CD14-positive monocyte (primary cell): ENCODE results near the gene E2F4. TPM values are rescaled to one million over a fixed set of nuclear protein-coding genes. Genes with fewer than 3 reads are reported as not detected.
A peak's percentile ranks its signal among the peaks of the same experiment; 100 is the strongest.

Experiments
- DNase-seq, 3 donors: peaks; one replicate each; pipeline ENCODE4 v3.0.0-alpha.2; 2011 to 2022
- H2AFZ ChIP-seq: 2 replicates; pipeline ENCODE4 v1.6.0; 2012; ENCODE audit warnings: mild to moderate bottlenecking, low read depth, low read length, inconsistent platforms; ENCODE audit not compliant: insufficient read depth, poor library complexity, severe bottlenecking
- H3K27ac ChIP-seq, 2 donors: 1 replicate in 1 of 2; 2 replicates in 1 of 2; pipeline ENCODE4 v1.5.1; 2012 to 2013; ENCODE audit warnings: low read length in 2 of 2, control low read depth in 1 of 2, inconsistent platforms in 1 of 2, low read depth in 1 of 2, mild to moderate bottlenecking in 1 of 2
- H3K27me3 ChIP-seq, 2 donors: one replicate each; pipeline versions ENCODE4 v1.6.0 to v1.6.1; 2011 to 2013; ENCODE audit warnings: low read length in 2 of 2; ENCODE audit not compliant: control insufficient read depth in 2 of 2, insufficient read depth in 2 of 2
- H3K36me3 ChIP-seq, 2 donors: replicated peaks in 1 of 2; 1 replicate in 1 of 2; 2 replicates in 1 of 2; pipeline versions ENCODE4 v1.5.1 to v1.6.1; 2012 to 2013; ENCODE audit warnings: low read length in 2 of 2, control low read depth in 1 of 2, inconsistent platforms in 1 of 2, mild to moderate bottlenecking in 1 of 2; ENCODE audit not compliant: insufficient read depth in 2 of 2, control insufficient read depth in 1 of 2
- H3K4me1 ChIP-seq, 2 donors: 1 replicate in 1 of 2; 2 replicates in 1 of 2; pipeline versions ENCODE4 v1.5.1 to v1.6.1; 2012 to 2013; ENCODE audit warnings: low read length in 2 of 2, control low read depth in 1 of 2, inconsistent platforms in 1 of 2, mild to moderate bottlenecking in 1 of 2, moderate library complexity in 1 of 2; ENCODE audit not compliant: insufficient read depth in 2 of 2, control insufficient read depth in 1 of 2
- H3K4me2 ChIP-seq: replicated peaks from 2 replicates; pipeline ENCODE3; 2012; ENCODE audit warnings: low read length, moderate library complexity, mild to moderate bottlenecking; ENCODE audit not compliant: poor library complexity, severe bottlenecking; ENCODE audit errors: extremely low read depth
- H3K4me3 ChIP-seq, 3 experiments: fragments of 200-600 bp in 1 of 3; sonication (generic) in 1 of 3; replicated peaks in 1 of 3; 1 replicate in 2 of 3; 2 replicates in 1 of 3; pipeline ENCODE4 v1.5.1; 2011 to 2013; ENCODE audit warnings: low read length in 3 of 3, mild to moderate bottlenecking in 3 of 3, control low read depth in 2 of 3, low read depth in 2 of 3, inconsistent platforms in 1 of 3, moderate library complexity in 1 of 3
- H3K79me2 ChIP-seq: 2 replicates; pipeline ENCODE4 v1.6.0; 2012; ENCODE audit warnings: mild to moderate bottlenecking, control low read depth, inconsistent platforms, low read length, moderate library complexity; ENCODE audit not compliant: insufficient read depth
- H3K9ac ChIP-seq: 2 replicates; pipeline ENCODE4 v1.6.0; 2017; ENCODE audit warnings: low read length, mild to moderate bottlenecking; ENCODE audit not compliant: insufficient read depth, poor library complexity, severe bottlenecking
- H3K9me3 ChIP-seq, 2 donors: replicated peaks in 1 of 2; 1 replicate in 1 of 2; 2 replicates in 1 of 2; pipeline versions ENCODE4 v1.5.1 to v1.6.1; 2012 to 2013; ENCODE audit warnings: low read length in 2 of 2, control low read depth in 1 of 2; ENCODE audit not compliant: control insufficient read depth in 1 of 2, insufficient read depth in 1 of 2
- H4K20me1 ChIP-seq: 2 replicates; pipeline ENCODE4 v1.6.0; 2012; ENCODE audit warnings: mild to moderate bottlenecking, low read length, control low read depth, moderate library complexity; ENCODE audit not compliant: insufficient read depth
- H3K27ac Mint-ChIP-seq, 7 donors: one replicate each; pipeline ENCODE4 v1.8.0; 2020; ENCODE audit warnings: mild to moderate bottlenecking in 7 of 7, mixed read lengths in 7 of 7, moderate library complexity in 6 of 7, inconsistent platforms in 2 of 7
- H3K27me3 Mint-ChIP-seq, 3 donors: one replicate each; pipeline ENCODE4 v1.8.0; 2021 to 2022; ENCODE audit warnings: low read depth in 3 of 3, mild to moderate bottlenecking in 3 of 3, mixed read lengths in 3 of 3, moderate library complexity in 3 of 3, inconsistent platforms in 1 of 3
- H3K36me3 Mint-ChIP-seq, 2 donors: one replicate each; pipeline ENCODE4 v1.8.0; 2020; ENCODE audit warnings: mixed read lengths in 2 of 2, inconsistent platforms in 1 of 2, mild to moderate bottlenecking in 1 of 2
- H3K4me1 Mint-ChIP-seq: one replicate; pipeline ENCODE4 v1.8.0; 2020; ENCODE audit warnings: mild to moderate bottlenecking, mixed read lengths
- H3K4me3 Mint-ChIP-seq, 2 donors: one replicate each; pipeline ENCODE4 v1.8.0; 2020; ENCODE audit warnings: mild to moderate bottlenecking in 2 of 2, mixed read lengths in 2 of 2, moderate library complexity in 1 of 2
- H3K9me3 Mint-ChIP-seq, 7 donors: one replicate each; pipeline ENCODE4 v1.8.0; 2020 to 2022; ENCODE audit warnings: mixed read lengths in 7 of 7, mild to moderate bottlenecking in 6 of 7, moderate library complexity in 6 of 7, inconsistent platforms in 2 of 7
- WGBS: methylation state at CpG from one replicate; pipeline ENCODE4 v1.1.5; 2013; ENCODE audit warnings: missing lambda C conversion rate; ENCODE audit not compliant: insufficient coverage; 5-methylcytosine and 5-hydroxymethylcytosine counted together
- intact Hi-C, 2 donors: fragments of 100-400 bp; cut with micrococcal nuclease; formaldehyde crosslinking; loops; one replicate each; pipeline versions ENCODE4 v1.15.0 to v1.15.1; 2023
- polyA plus RNA-seq, 3 donors: library from polyadenylated mRNA; depleted of rRNA in 1 of 3; unstranded in 2 of 3; stranded (reverse) in 1 of 3; fragments of 300-500 nt in 2 of 3; fragments of >200 nt in 1 of 3; fragmentation: Illumina TruSeq in 2 of 3; gene quantifications; 1 replicate in 2 of 3; 2 replicates in 1 of 3; pipeline ENCODE4 v1.2.3, GENCODE V29; 2012 to 2021
- TF ChIP-seq, protein P1 (sequence below): fragments of 200-600 bp; IDR thresholded peaks from one replicate; pipeline ENCODE4 v1.8.0; 2022; ENCODE audit warnings: antibody characterized with exemption, mild to moderate bottlenecking

The E2F4 gene
- polyA plus RNA-seq, 3 donors = 53.1 to 191 (median 61.5) TPM

DNA sequence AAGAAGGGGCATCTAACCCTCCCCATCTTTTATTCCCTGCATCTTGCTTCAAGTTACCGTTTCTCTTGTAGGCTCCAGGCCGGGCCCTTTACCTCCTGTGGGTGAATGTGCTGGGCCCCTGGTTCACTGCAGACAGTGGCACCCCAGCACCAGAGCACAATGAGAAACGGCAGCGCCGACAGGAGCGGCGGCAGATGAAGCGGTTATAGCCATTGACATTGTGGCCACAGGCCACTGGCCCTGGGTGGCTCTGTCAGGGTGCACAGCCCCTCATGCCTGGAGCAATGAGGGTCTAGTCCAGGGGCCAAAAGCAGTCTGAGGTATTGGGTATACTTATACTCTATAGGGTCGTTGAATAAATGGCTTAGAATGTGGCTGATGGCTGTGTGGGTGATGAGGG is 37.0 kb downstream of the E2F4 start:
- Histone ChIP-seq H3K9ac (no peak overlapping the region), H3K79me2 (peaks cover 28% of the 10 kb centered on the region), H3K27ac (no peak overlapping the region), H4K20me1 (peaks cover 41% of the 10 kb centered on the region), H3K36me3 (peaks cover 49 to 55% of the 10 kb centered on the region in 2 donors), H3K27me3 (no peaks in the 10 kb centered on the region), H3K9me3 (no peaks in the 10 kb centered on the region), H2AFZ (no peak overlapping the region), H3K4me3 (no peak overlapping the region), H3K4me1 (peaks cover 17 to 23% of the 10 kb centered on the region in 2 donors), H3K4me2 (no peak overlapping the region)
- TF ChIP-seq, protein P1, sequence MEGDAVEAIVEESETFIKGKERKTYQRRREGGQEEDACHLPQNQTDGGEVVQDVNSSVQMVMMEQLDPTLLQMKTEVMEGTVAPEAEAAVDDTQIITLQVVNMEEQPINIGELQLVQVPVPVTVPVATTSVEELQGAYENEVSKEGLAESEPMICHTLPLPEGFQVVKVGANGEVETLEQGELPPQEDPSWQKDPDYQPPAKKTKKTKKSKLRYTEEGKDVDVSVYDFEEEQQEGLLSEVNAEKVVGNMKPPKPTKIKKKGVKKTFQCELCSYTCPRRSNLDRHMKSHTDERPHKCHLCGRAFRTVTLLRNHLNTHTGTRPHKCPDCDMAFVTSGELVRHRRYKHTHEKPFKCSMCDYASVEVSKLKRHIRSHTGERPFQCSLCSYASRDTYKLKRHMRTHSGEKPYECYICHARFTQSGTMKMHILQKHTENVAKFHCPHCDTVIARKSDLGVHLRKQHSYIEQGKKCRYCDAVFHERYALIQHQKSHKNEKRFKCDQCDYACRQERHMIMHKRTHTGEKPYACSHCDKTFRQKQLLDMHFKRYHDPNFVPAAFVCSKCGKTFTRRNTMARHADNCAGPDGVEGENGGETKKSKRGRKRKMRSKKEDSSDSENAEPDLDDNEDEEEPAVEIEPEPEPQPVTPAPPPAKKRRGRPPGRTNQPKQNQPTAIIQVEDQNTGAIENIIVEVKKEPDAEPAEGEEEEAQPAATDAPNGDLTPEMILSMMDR = no peak
- peaks cover 0 to 3% (median 0%) of the 10 kb centered on the region in 7 donors for H3K9me3 Mint-ChIP-seq
- 92% methylated on average over 7 of the region's 9 CpGs for WGBS
- H3K27ac Mint-ChIP-seq = peak overlapping the region in 4 of 7 donors; percentile 8 to 57 (median 44)
- peaks cover 43 to 55% of the 10 kb centered on the region in 2 donors for H3K36me3 Mint-ChIP-seq
- intact Hi-C loops = loop anchor here (5.0 kb wide), 1 partner anchor 37 kb away; the partner anchor contains the start of genes E2F4 (in 2 of the 2) and EXOC3L1 (in 2 of the 2)
- no peak for DNase-seq
- H3K4me1 Mint-ChIP-seq = peaks cover 26% of the 10 kb centered on the region
- H3K27me3 Mint-ChIP-seq = peaks cover 0 to 1% (median 0%) of the 10 kb centered on the region in 3 donors
- no peak overlapping the region for H3K4me3 Mint-ChIP-seq

DNA sequence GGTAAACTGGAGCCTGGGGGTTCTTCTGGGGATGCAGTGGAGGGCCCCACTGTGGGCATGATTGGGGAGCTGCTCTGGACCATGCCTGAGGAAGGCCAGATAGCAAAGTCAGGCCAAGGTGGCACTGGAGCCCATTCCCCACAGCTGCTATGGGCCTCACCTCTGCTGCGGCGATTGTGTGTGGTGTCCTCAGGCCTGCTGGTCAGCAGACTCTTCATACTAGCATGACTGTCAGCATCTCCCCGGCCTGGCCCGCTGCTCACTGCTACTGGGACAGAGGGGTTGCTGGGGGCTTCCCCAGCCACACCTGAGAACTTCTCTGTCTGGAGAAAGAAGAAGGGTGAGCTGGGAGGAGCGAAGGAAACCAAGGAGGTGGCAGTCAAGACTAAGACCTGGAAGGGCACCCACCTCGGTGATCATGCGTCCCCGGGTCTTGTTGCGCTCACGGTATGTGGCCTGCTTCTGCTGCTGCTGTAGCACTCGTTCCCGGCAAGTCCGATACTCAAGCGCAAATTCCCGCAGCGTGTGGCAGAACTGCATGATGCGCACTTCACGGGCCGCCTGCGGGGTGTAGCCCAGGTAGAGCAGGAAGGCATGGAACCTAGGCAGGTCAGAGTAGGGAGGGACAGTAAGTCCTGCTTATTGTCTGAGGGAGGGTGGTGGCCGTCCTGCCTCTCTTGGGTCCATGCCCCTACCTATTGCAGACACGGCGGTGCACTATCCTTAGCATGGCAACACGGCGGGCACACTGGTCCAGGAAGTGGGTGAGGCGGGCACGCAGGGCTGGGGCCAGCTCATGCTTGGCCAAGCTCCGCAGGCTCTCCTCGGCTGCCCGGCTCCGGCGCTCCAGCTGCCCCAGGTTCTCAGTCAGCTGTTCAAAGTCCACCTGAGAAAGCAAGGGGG is 38.2 kb downstream of the E2F4 start:
- intact Hi-C loops = loop anchor here (5.0 kb wide), 1 partner anchor 38 kb away; the partner anchor contains the start of genes E2F4 (in 2 of the 2) and EXOC3L1 (in 2 of the 2)
- no peak overlapping the region for H3K4me3 Mint-ChIP-seq
- Histone ChIP-seq H3K4me1 (peaks cover 17 to 23% of the 10 kb centered on the region in 2 donors), H3K36me3 (peaks cover 59 to 68% of the 10 kb centered on the region in 2 donors), H3K9me3 (no peaks in the 10 kb centered on the region), H3K79me2 (peaks cover 28% of the 10 kb centered on the region), H3K9ac (no peak overlapping the region), H3K27ac (no peak overlapping the region), H2AFZ (no peak overlapping the region), H4K20me1 (peaks cover 41% of the 10 kb centered on the region), H3K4me2 (no peak overlapping the region), H3K27me3 (no peaks in the 10 kb centered on the region), H3K4me3 (no peak overlapping the region)
- H3K36me3 Mint-ChIP-seq = peaks cover 55 to 68% of the 10 kb centered on the region in 2 donors
- WGBS = 95% methylated on average over 30 of the region's 32 CpGs
- DNase-seq = no peak
- TF ChIP-seq, protein P1 = no peak
- peak overlapping the region in 1 of 7 donors; percentile 26 for H3K27ac Mint-ChIP-seq
- peaks cover 0 to 1% (median under 1%) of the 10 kb centered on the region in 3 donors for H3K27me3 Mint-ChIP-seq
- H3K9me3 Mint-ChIP-seq = peaks cover 0 to 3% (median 0%) of the 10 kb centered on the region in 7 donors
- H3K4me1 Mint-ChIP-seq = peaks cover 25% of the 10 kb centered on the region
